ENCODE results near the gene IST1. TPM values are rescaled to one million over a fixed set of nuclear protein-coding genes. Genes with fewer than 3 reads are reported as not detected.

The IST1 gene
- total and polyA plus RNA-seq, 9 of the 15 experiments (the other 6 are each of a cell fraction or from before 2014, with no cell fraction given) = 135 to 334 (median 188) TPM

DNA sequence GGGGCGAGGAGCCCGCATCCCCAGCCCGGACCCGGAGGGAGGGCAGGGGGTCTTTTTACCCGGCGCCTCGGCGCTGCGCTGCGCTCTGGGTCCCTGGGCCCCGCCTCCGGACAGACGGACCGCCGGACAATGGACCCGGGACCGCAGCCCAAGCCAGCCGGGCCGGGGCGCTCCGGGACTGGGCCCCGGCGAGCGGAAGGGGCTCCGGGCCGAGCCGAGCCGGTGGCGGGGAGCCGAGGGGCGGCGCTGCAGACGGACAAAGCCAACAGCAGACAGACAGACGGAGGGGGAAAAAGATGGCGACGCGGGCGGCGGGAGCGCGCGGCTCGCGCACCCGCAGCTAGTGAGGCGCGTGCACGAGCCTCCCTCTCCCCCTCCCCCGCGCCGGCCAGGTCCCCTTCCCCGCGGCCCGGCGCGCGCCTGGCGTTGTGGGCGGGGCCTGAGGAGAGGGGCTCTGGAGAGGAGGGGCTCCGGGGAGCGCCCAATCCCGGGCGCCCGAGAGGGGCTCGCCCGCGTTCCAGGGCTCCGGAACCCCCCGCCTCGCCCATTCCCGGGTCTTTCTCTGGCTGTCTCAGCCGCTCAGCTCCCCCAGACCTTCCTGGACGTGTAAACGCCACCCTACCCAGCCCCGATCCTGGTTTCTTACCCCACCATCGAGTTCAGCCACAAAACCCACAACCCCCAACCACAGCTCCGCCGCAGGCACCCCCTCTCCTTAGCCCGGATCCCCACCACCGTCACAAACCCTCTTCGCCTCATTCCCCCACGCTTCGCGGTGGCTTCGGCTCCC is 11.3 kb upstream of the IST1 start, which contains the start of gene ZNF821 (continued):
- TF ChIP-seq, protein P1, sequence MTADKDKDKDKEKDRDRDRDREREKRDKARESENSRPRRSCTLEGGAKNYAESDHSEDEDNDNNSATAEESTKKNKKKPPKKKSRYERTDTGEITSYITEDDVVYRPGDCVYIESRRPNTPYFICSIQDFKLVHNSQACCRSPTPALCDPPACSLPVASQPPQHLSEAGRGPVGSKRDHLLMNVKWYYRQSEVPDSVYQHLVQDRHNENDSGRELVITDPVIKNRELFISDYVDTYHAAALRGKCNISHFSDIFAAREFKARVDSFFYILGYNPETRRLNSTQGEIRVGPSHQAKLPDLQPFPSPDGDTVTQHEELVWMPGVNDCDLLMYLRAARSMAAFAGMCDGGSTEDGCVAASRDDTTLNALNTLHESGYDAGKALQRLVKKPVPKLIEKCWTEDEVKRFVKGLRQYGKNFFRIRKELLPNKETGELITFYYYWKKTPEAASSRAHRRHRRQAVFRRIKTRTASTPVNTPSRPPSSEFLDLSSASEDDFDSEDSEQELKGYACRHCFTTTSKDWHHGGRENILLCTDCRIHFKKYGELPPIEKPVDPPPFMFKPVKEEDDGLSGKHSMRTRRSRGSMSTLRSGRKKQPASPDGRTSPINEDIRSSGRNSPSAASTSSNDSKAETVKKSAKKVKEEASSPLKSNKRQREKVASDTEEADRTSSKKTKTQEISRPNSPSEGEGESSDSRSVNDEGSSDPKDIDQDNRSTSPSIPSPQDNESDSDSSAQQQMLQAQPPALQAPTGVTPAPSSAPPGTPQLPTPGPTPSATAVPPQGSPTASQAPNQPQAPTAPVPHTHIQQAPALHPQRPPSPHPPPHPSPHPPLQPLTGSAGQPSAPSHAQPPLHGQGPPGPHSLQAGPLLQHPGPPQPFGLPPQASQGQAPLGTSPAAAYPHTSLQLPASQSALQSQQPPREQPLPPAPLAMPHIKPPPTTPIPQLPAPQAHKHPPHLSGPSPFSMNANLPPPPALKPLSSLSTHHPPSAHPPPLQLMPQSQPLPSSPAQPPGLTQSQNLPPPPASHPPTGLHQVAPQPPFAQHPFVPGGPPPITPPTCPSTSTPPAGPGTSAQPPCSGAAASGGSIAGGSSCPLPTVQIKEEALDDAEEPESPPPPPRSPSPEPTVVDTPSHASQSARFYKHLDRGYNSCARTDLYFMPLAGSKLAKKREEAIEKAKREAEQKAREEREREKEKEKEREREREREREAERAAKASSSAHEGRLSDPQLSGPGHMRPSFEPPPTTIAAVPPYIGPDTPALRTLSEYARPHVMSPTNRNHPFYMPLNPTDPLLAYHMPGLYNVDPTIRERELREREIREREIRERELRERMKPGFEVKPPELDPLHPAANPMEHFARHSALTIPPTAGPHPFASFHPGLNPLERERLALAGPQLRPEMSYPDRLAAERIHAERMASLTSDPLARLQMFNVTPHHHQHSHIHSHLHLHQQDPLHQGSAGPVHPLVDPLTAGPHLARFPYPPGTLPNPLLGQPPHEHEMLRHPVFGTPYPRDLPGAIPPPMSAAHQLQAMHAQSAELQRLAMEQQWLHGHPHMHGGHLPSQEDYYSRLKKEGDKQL (CRISPR knock-in tag; IDR thresholded peaks at IDR 0.05; ENCODE audit: borderline replicate concordance) = no peak
- TF ChIP-seq EZH2 (IDR thresholded peaks at IDR 0.05; ENCODE audit: borderline replicate concordance, low read depth, low read length) = no peak
- no peak for TF ChIP-seq HLTF (IDR thresholded peaks at IDR 0.05)
- no peak for TF ChIP-seq TRIM24 (IDR thresholded peaks at IDR 0.05)
- no peak for TF ChIP-seq XRCC5 (IDR thresholded peaks at IDR 0.05; ENCODE audit: low read depth, low read length)
- TF ChIP-seq STAT5B (CRISPR knock-in tag; IDR thresholded peaks at IDR 0.05) = no peak
- no peak for TF ChIP-seq FOXA3 (CRISPR knock-in tag; conservative IDR thresholded peaks at IDR 0.05 in 1 of 2, IDR thresholded peaks at IDR 0.05 in 1 of 2)
- TF ChIP-seq ETV5 (CRISPR knock-in tag; IDR thresholded peaks at IDR 0.05; ENCODE audit: low read depth) = peak; percentile 34; the same call in 1 of the 2 replicates
- no peak for TF ChIP-seq ZNF311 (CRISPR knock-in tag; IDR thresholded peaks at IDR 0.05)
- TF ChIP-seq FIP1L1 (IDR thresholded peaks at IDR 0.05; ENCODE audit: low read depth, low read length, poor library complexity, severe bottlenecking) = peak; percentile 76
- TF ChIP-seq ESRRB (CRISPR knock-in tag; IDR thresholded peaks at IDR 0.05; ENCODE audit: borderline replicate concordance) = no peak
- no peak for TF ChIP-seq MECOM (CRISPR knock-in tag; IDR thresholded peaks at IDR 0.05)
- TF ChIP-seq TRIM28 (IDR thresholded peaks at IDR 0.05) = no peak
- TF ChIP-seq DMBX1 (CRISPR knock-in tag; IDR thresholded peaks at IDR 0.05; ENCODE audit: borderline replicate concordance) = peak; percentile 81
- no peak for TF ChIP-seq MCM2 (IDR thresholded peaks at IDR 0.05; ENCODE audit: low read depth)
- TF ChIP-seq RBM22 (IDR thresholded peaks at IDR 0.05; ENCODE audit: low read depth, low read length, poor library complexity, severe bottlenecking) = peak; percentile 10
- 0 out of 2 replicates have a peak, but pooled peaks have one; percentile 11 for TF ChIP-seq CREM (IDR thresholded peaks at IDR 0.05; ENCODE audit: low read depth)
- TF ChIP-seq ZBTB9 (CRISPR knock-in tag; IDR thresholded peaks at IDR 0.05) = peak; percentile 51; the same call in 1 of the 2 replicates
- peak; percentile 71; the same call in 1 of the 2 replicates for TF ChIP-seq ZNF589 (CRISPR knock-in tag; IDR thresholded peaks at IDR 0.05; ENCODE audit: low read depth)
- no peak for TF ChIP-seq RBM14 (IDR thresholded peaks at IDR 0.05; ENCODE audit: borderline replicate concordance, insufficient read depth, low read depth, low read length)
- TF ChIP-seq ZNF121 (CRISPR knock-in tag; conservative IDR thresholded peaks at IDR 0.05) = no peak
- TF ChIP-seq BRCA1 (IDR thresholded peaks at IDR 0.05) = no peak
- no peak for TF ChIP-seq BRCA1 (CRISPR knock-in tag; IDR thresholded peaks at IDR 0.05)
- no peak for TF ChIP-seq ARNT (IDR thresholded peaks at IDR 0.05)

Data from K562 (cell line).